HEK293T (cell line): ENCODE results near the gene FTL.

ENCODE experiments used
- BHLHE40 ChIP-seq: fragments of 450-650 bp; IDR thresholded peaks from 2 replicates; pipeline ENCODE4 v1.6.1; 2016; ENCODE audit warnings: mild to moderate bottlenecking, moderate library complexity, borderline replicate concordance
- SP1 ChIP-seq: fragments of 450-650 bp; IDR thresholded peaks from 2 replicates; pipeline ENCODE4 v1.6.1; 2017
- SUZ12 ChIP-seq: fragments of 450-650 bp; IDR thresholded peaks from 2 replicates; pipeline ENCODE4 v1.6.1; 2016; ENCODE audit warnings: mild to moderate bottlenecking

- TF ChIP-seq BHLHE40 (no peak), SP1 (no peak), SUZ12 (no peak)
Observed at GRCh38 chr19:48959341-48960239, 5.5 kb upstream of the FTL start.
